Stimulated activated naive CD8-positive, alpha-beta T cell treated with anti-CD3 and anti-CD28 coated beads, Interleukin-15, Interleukin-2, amounts not matched to agents 100 ng/mL and 50 ng/mL, for 24 hours (primary cell): Measurements from ENCODE around the gene PPP2R3B.

ENCODE experiments used
- H3K27ac Mint-ChIP-seq: one replicate; pipeline ENCODE4 v1.8.0; 2021; ENCODE audit warnings: mild to moderate bottlenecking, mixed read lengths
- H3K27me3 Mint-ChIP-seq: one replicate; pipeline ENCODE4 v1.8.0; 2021; ENCODE audit warnings: mixed read lengths
- H3K36me3 Mint-ChIP-seq: one replicate; pipeline ENCODE4 v1.8.0; 2021; ENCODE audit warnings: low read depth, mixed read lengths
- H3K4me1 Mint-ChIP-seq: one replicate; pipeline ENCODE4 v1.8.0; 2021; ENCODE audit warnings: low read depth, mixed read lengths
- H3K4me3 Mint-ChIP-seq: one replicate; pipeline ENCODE4 v1.8.0; 2021; ENCODE audit warnings: mild to moderate bottlenecking, mixed read lengths
- H3K9me3 Mint-ChIP-seq: one replicate; pipeline ENCODE4 v1.8.0; 2021; ENCODE audit warnings: mixed read lengths

PPP2R3B gene

GRCh38 chrX:370244-370962 lies 16.3 kb downstream of the PPP2R3B start:
- peaks cover 35% of the 10 kb centered on the region for H3K4me1 Mint-ChIP-seq
- H3K36me3 Mint-ChIP-seq, result peaks cover 9% of the 10 kb centered on the region
- H3K27me3 Mint-ChIP-seq, result peaks cover 23% of the 10 kb centered on the region
- no peak overlapping the region for H3K27ac Mint-ChIP-seq
- H3K9me3 Mint-ChIP-seq, result no peaks in the 10 kb centered on the region
- H3K4me3 Mint-ChIP-seq, result no peak overlapping the region

DNA sequence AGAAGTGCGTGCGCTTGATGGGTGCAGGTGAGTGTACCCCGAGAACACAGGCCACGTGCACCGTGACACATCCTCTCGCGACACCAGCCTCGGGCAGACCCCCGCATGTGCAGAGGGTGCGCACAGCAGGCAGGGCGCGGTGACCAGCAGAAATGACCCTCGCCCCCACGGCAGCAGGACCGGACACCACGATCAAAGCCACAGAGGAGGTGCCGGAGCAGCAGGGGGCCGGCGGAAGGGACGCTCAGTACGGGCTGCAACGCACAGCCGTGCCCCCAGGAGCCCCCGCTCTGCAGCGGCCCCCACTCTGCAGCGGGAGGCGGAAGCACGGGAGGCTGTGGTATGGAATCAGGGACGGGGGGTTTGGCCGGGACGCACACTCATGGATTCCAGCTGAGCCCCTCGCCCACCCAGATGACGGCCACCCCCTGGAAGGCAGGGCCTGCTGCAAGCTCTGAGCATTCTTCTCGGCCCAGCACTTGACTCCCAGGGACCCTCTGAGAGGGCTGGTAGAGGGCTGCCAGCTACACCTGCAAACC lies 17.1 kb downstream of the PPP2R3B start:
- H3K36me3 Mint-ChIP-seq, result peaks cover 8% of the 10 kb centered on the region
- no peak overlapping the region for H3K4me3 Mint-ChIP-seq
- no peaks in the 10 kb centered on the region for H3K9me3 Mint-ChIP-seq
- H3K27me3 Mint-ChIP-seq, result peaks cover 16% of the 10 kb centered on the region
- peaks cover 27% of the 10 kb centered on the region for H3K4me1 Mint-ChIP-seq
- no peak overlapping the region for H3K27ac Mint-ChIP-seq

- H3K27me3 Mint-ChIP-seq, result peaks cover 12% of the 10 kb centered on the region
- peaks cover 8% of the 10 kb centered on the region for H3K36me3 Mint-ChIP-seq
- no peaks in the 10 kb centered on the region for H3K9me3 Mint-ChIP-seq
- H3K27ac Mint-ChIP-seq, result no peak overlapping the region
- peaks cover 23% of the 10 kb centered on the region for H3K4me1 Mint-ChIP-seq
- no peak overlapping the region for H3K4me3 Mint-ChIP-seq
Observed at GRCh38 chrX:368811-369562, 17.7 kb downstream of the PPP2R3B start.

- Mint-ChIP-seq H3K4me3 (no peak overlapping the region), H3K27me3 (peaks cover 12% of the 10 kb centered on the region)
Observed at GRCh38 chrX:367866-368265, 18.8 kb downstream of the PPP2R3B start.

GRCh38 chrX:367349-367748 lies 19.4 kb downstream of the PPP2R3B start:
- peaks cover 16% of the 10 kb centered on the region for H3K4me1 Mint-ChIP-seq
- no peaks in the 10 kb centered on the region for H3K9me3 Mint-ChIP-seq
- H3K27ac Mint-ChIP-seq, result no peak overlapping the region
- H3K4me3 Mint-ChIP-seq, result no peak overlapping the region
- peaks cover 10% of the 10 kb centered on the region for H3K27me3 Mint-ChIP-seq
- H3K36me3 Mint-ChIP-seq, result peaks cover 8% of the 10 kb centered on the region

More at GRCh38 chrX:367866-368265, 18.8 kb downstream of the PPP2R3B start:
- no peak overlapping the region for H3K27ac Mint-ChIP-seq
- H3K9me3 Mint-ChIP-seq, result no peaks in the 10 kb centered on the region
- peaks cover 8% of the 10 kb centered on the region for H3K36me3 Mint-ChIP-seq
- peaks cover 19% of the 10 kb centered on the region for H3K4me1 Mint-ChIP-seq

GRCh38 chrX:363621-364375 lies 22.9 kb downstream of the PPP2R3B start:
- Mint-ChIP-seq H3K36me3 (peaks cover 30% of the 10 kb centered on the region), H3K27me3 (no peaks in the 10 kb centered on the region), H3K4me1 (no peaks in the 10 kb centered on the region), H3K9me3 (peaks cover 6% of the 10 kb centered on the region), H3K27ac (no peak overlapping the region), H3K4me3 (no peak overlapping the region)

DNA sequence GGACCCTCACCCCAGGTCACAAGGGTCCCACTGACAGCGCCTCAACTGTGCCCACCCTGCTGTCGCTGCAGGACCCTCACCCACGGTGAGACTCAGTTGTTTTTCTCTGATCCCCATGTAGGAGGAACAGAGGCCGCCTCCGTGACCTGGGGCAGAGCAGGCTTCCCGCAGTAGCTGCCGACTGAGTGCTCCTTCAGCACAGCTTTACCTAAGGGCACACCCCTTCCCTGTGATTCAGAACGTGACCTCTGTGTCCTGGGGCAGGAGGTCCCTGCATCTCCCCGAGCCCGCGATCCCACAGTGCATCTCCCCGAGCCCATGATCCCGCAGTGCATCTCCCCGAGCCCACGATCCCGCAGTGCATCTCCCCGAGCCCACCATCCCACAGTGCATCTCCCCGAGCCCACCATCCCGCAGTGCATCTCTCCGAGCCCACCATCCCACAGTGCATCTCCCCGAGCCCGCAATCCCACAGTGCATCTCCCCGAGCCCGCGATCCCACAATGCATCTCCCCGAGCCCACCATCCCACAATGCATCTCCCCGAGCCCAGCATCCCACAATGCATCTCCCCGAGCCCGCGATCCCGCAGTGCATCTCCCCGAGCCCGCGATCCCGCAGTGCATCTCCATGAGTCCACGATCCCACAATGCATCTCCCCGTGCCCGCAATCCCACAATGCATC lies 23.6 kb downstream of the PPP2R3B start:
- Mint-ChIP-seq H3K4me3 (no peak overlapping the region), H3K27ac (no peak overlapping the region), H3K36me3 (peaks cover 30% of the 10 kb centered on the region), H3K9me3 (peaks cover 6% of the 10 kb centered on the region), H3K27me3 (no peaks in the 10 kb centered on the region), H3K4me1 (no peaks in the 10 kb centered on the region)

GRCh38 chrX:362351-362750 lies 24.4 kb downstream of the PPP2R3B start:
- no peak overlapping the region for H3K27ac Mint-ChIP-seq
- peaks cover 36% of the 10 kb centered on the region for H3K36me3 Mint-ChIP-seq
- H3K27me3 Mint-ChIP-seq, result no peaks in the 10 kb centered on the region
- peaks cover 6% of the 10 kb centered on the region for H3K9me3 Mint-ChIP-seq
- peaks cover 6% of the 10 kb centered on the region for H3K4me1 Mint-ChIP-seq
- no peak overlapping the region for H3K4me3 Mint-ChIP-seq

DNA sequence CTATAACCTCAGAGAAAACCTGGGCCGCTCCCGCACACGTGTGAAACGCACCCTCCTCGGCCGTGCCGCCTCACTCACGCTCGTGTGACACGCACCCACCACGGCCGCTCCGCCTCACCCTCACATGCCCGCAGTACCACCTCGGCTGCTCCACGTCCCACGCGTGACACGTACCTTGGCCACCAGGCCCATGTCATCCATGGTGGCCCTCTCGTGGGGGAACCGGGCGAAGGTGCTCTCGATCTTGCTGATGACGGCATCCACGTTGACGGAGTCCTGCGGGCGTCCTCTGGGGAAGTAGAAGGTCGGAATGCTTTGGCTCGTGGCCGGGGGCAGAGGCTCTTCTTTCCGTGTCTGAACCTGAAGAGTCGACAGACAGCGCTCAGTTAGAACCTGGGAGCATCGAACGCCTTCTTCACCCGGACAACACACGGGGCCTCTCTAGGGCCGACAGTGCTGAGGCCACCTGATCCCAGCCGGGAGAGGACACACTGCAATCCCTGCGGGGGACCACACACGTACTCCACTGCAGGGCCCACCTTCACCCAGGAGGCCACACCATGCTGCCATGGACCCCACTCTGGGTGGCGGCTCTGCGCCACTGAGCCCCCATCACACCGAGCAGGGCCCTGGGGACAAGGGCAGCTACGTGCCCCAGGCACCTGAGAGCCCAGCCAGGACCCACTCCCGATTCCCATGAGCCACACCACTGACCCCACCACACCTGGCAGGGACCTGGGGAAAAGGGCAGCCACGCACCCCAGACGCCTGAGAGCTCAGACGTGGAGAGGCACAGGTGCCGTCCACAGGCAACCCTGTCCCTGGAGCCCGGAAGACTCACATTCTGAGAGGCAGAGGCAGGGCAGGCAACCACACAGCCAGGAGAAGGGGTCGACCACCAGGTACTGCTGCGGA lies 25.2 kb downstream of the PPP2R3B start:
- Mint-ChIP-seq H3K27ac (no peak overlapping the region), H3K4me1 (peaks cover 15% of the 10 kb centered on the region), H3K36me3 (peaks cover 42% of the 10 kb centered on the region), H3K27me3 (no peaks in the 10 kb centered on the region), H3K9me3 (peaks cover 6% of the 10 kb centered on the region), H3K4me3 (no peak overlapping the region)

- Mint-ChIP-seq H3K4me1 (peaks cover 17% of the 10 kb centered on the region), H3K27me3 (no peaks in the 10 kb centered on the region), H3K9me3 (peaks cover 6% of the 10 kb centered on the region), H3K4me3 (no peak overlapping the region), H3K36me3 (peaks cover 46% of the 10 kb centered on the region), H3K27ac (no peak overlapping the region)
Observed at GRCh38 chrX:360496-361150, 26.1 kb downstream of the PPP2R3B start.

DNA sequence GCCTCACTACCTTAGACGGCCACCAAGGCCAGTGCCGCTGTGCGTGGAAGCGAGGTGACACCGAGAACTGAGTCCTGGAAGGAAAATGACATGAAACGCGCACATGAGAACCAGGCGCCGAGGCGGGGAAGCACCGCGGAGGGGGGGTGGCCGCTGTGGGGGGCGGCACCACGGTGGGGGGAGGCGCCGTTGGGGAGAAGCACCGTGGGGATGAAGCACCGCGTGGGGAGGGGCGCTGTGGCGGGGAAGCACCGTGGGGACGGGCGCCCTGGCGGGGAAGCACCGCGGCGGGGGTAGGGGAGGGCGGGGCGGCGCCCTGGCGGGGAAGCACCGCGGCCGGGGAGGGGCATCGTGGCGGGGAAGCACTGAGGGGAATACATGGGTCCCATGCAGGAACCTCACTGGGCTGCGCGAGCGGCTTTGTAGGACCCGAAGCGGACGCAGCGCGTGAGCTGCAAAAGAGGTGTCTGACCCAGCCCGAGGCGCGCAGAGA lies 28.0 kb downstream of the PPP2R3B start:
- Mint-ChIP-seq H3K4me1 (peaks cover 17% of the 10 kb centered on the region), H3K27ac (no peak overlapping the region), H3K4me3 (no peak overlapping the region), H3K36me3 (peaks cover 56% of the 10 kb centered on the region), H3K9me3 (peaks cover 6% of the 10 kb centered on the region), H3K27me3 (no peaks in the 10 kb centered on the region)

GRCh38 chrX:357693-358471 lies 28.8 kb downstream of the PPP2R3B start:
- Mint-ChIP-seq H3K9me3 (peaks cover 6% of the 10 kb centered on the region), H3K27me3 (no peaks in the 10 kb centered on the region), H3K4me1 (peaks cover 17% of the 10 kb centered on the region), H3K4me3 (peak overlapping the region; percentile 26), H3K27ac (peak overlapping the region; percentile 65), H3K36me3 (peaks cover 56% of the 10 kb centered on the region)
